GM23338 (cell line): ENCODE data around the gene NSUN7. TPM values are rescaled to one million over a fixed set of nuclear protein-coding genes. Genes with fewer than 3 reads are reported as not detected.

Experiments
- ATAC-seq: fragments of 200-7000 bp; cut with Tn5 transposase; 3 replicates; pipeline ENCODE4 v1.9.1; 2020
- DNase-seq: peaks from one replicate; pipeline ENCODE4 v3.0.0-alpha.2; 2015; ENCODE audit warnings: low spot score
- H2AFZ ChIP-seq: fragments of 200-600 bp; sonication (generic); 2 replicates; pipeline ENCODE4 v1.8.0; 2016; ENCODE audit warnings: antibody characterized with exemption, mild to moderate bottlenecking, moderate library complexity
- H3F3A ChIP-seq: fragments of 200-600 bp; sonication (generic); replicated peaks from 2 replicates; pipeline ENCODE4 v1.8.0; 2017; ENCODE audit warnings: antibody characterized with exemption, mixed run types, low read depth
- H3K27ac ChIP-seq: fragments of 200-600 bp; sonication (generic); 2 replicates; pipeline ENCODE4 v1.6.1; 2016; ENCODE audit warnings: low read depth
- H3K27me3 ChIP-seq: fragments of 200-600 bp; sonication (generic); 2 replicates; pipeline ENCODE4 v1.8.0; 2016; ENCODE audit warnings: mild to moderate bottlenecking, mixed run types, moderate library complexity; ENCODE audit not compliant: insufficient read depth
- H3K36me3 ChIP-seq: fragments of 200-600 bp; sonication (generic); 2 replicates; pipeline ENCODE4 v1.8.0; 2016; ENCODE audit warnings: mild to moderate bottlenecking; ENCODE audit not compliant: insufficient read depth
- H3K4me1 ChIP-seq: fragments of 200-600 bp; sonication (generic); 2 replicates; pipeline ENCODE4 v1.8.0; 2016; ENCODE audit warnings: mild to moderate bottlenecking, moderate library complexity; ENCODE audit not compliant: insufficient read depth
- H3K4me2 ChIP-seq: fragments of 200-600 bp; sonication (generic); 2 replicates; pipeline ENCODE4 v1.7.1; 2017; ENCODE audit warnings: mixed run types
- H3K4me3 ChIP-seq: fragments of 200-600 bp; sonication (generic); 2 replicates; pipeline ENCODE4 v1.6.1; 2016; ENCODE audit warnings: mixed run types
- H3K79me2 ChIP-seq: fragments of 200-600 bp; sonication (generic); replicated peaks from 2 replicates; pipeline ENCODE4 v1.8.0; 2017; ENCODE audit warnings: mild to moderate bottlenecking; ENCODE audit not compliant: insufficient read depth
- H3K9me2 ChIP-seq: fragments of 200-600 bp; sonication (generic); 2 replicates; pipeline ENCODE4 v1.8.0; 2017; ENCODE audit not compliant: insufficient read depth
- H4K20me1 ChIP-seq: fragments of 200-600 bp; sonication (generic); replicated peaks from 2 replicates; pipeline ENCODE4 v1.8.0; 2017; ENCODE audit warnings: mild to moderate bottlenecking; ENCODE audit not compliant: insufficient read depth
- H3K27ac Mint-ChIP-seq: 2 replicates; pipeline ENCODE4 v1.8.0; 2020; ENCODE audit warnings: inconsistent platforms, mild to moderate bottlenecking, moderate library complexity, mixed read lengths
- H3K27me3 Mint-ChIP-seq: 3 replicates; pipeline ENCODE4 v1.8.0; 2022; ENCODE audit warnings: low read depth, mild to moderate bottlenecking, moderate library complexity, mixed read lengths, inconsistent platforms; ENCODE audit not compliant: insufficient read depth, poor library complexity
- H3K36me3 Mint-ChIP-seq: 3 replicates; pipeline ENCODE4 v1.8.0; 2021; ENCODE audit warnings: low read depth, mild to moderate bottlenecking, inconsistent platforms, moderate library complexity, mixed read lengths
- H3K4me1 Mint-ChIP-seq: 3 replicates; pipeline ENCODE4 v1.8.0; 2020; ENCODE audit warnings: mild to moderate bottlenecking, inconsistent platforms, mixed read lengths
- H3K4me3 Mint-ChIP-seq: 3 replicates; pipeline ENCODE4 v1.8.0; 2021; ENCODE audit warnings: moderate library complexity, mild to moderate bottlenecking, inconsistent platforms, mixed read lengths
- H3K9me3 Mint-ChIP-seq: 3 replicates; pipeline ENCODE4 v1.8.0; 2020; ENCODE audit warnings: moderate library complexity, mild to moderate bottlenecking, inconsistent platforms, mixed read lengths
- ETS1 ChIP-seq: IDR thresholded peaks from 2 replicates; pipeline ENCODE4 v1.6.1; 2016; ENCODE audit warnings: antibody characterized with exemption
- EZH2 ChIP-seq: fragments of 200-600 bp; sonication (generic); IDR thresholded peaks from one replicate; pipeline ENCODE4 v1.8.0; 2017; ENCODE audit warnings: antibody characterized with exemption, mild to moderate bottlenecking, low read depth; ENCODE audit not compliant: unreplicated experiment
- EZH2phosphoT487 ChIP-seq: fragments of 200-600 bp; sonication (generic); IDR thresholded peaks from one replicate; pipeline ENCODE4 v1.8.1; 2018; ENCODE audit warnings: antibody characterized with exemption; ENCODE audit not compliant: unreplicated experiment
- JUNB ChIP-seq: IDR thresholded peaks from one replicate; pipeline ENCODE4 v1.6.1; 2016; ENCODE audit warnings: antibody characterized with exemption; ENCODE audit not compliant: unreplicated experiment
- NANOG ChIP-seq: IDR thresholded peaks from 2 replicates; pipeline ENCODE4 v1.6.1; 2016; ENCODE audit warnings: antibody characterized with exemption, borderline replicate concordance
- POLR2AphosphoS5 ChIP-seq: IDR thresholded peaks from 2 replicates; pipeline ENCODE4 v1.6.1; 2016; ENCODE audit warnings: antibody characterized with exemption, low read depth
- REST ChIP-seq: IDR thresholded peaks from one replicate; pipeline ENCODE4 v1.6.1; 2018; ENCODE audit warnings: antibody characterized with exemption; ENCODE audit not compliant: unreplicated experiment
- STAT1 ChIP-seq: IDR thresholded peaks from one replicate; pipeline ENCODE4 v1.6.1; 2016; ENCODE audit warnings: antibody characterized with exemption; ENCODE audit not compliant: unreplicated experiment
- ZNF462 ChIP-seq: fragments of 250-450 bp; sonication (Bioruptor Pico); IDR thresholded peaks from 2 replicates; pipeline ENCODE4 v1.5.0; 2020; ENCODE audit warnings: mild to moderate bottlenecking, moderate library complexity
- polyA plus RNA-seq: library from polyadenylated mRNA; unstranded; fragments of >200 nt; fragmentation: Nextera tagmentation; extraction: Ambion mirVana; gene quantifications from 2 replicates; pipeline ENCODE4 v1.2.1, GENCODE V29; 2016
- total RNA-seq: library from RNA; depleted of rRNA; stranded (reverse); fragments of >200 nt; shearing (Covaris generic); gene quantifications from 2 replicates; pipeline ENCODE4 v1.2.3, GENCODE V29; 2014

The NSUN7 gene
- total and polyA plus RNA-seq, 2 experiments from 2014 or later, result 28.8 to 29.0 TPM

- H3K27ac Mint-ChIP-seq, result no peak overlapping the region
- Histone ChIP-seq H3K36me3 (no peaks in the 10 kb centered on the region), H3K27me3 (no peaks in the 10 kb centered on the region), H3K79me2 (no peaks in the 10 kb centered on the region), H3K4me1 (no peaks in the 10 kb centered on the region; the same call in 1 of the 2 replicates), H2AFZ (no peak overlapping the region), H3K4me3 (no peak overlapping the region), H3K4me2 (no peak overlapping the region), H3K9me2 (no peaks in the 10 kb centered on the region), H3F3A (no peaks in the 10 kb centered on the region; the same call in 1 of the 2 replicates), H3K27ac (no peak overlapping the region), H4K20me1 (no peaks in the 10 kb centered on the region)
- H3K4me1 Mint-ChIP-seq, result peaks cover 7% of the 10 kb centered on the region; the same call in 2 of the 3 replicates
- no peak overlapping the region for H3K4me3 Mint-ChIP-seq
- DNase-seq (no peak), ATAC-seq (no peak)
- H3K36me3 Mint-ChIP-seq, result no peaks in the 10 kb centered on the region
- TF ChIP-seq EZH2phosphoT487, result no peak
- no peak for TF ChIP-seq EZH2
- TF ChIP-seq JUNB, result no peak
- no peak for TF ChIP-seq POLR2AphosphoS5
- TF ChIP-seq REST, result no peak
- H3K9me3 Mint-ChIP-seq, result no peaks in the 10 kb centered on the region; the same call in 2 of the 3 replicates
- no peaks in the 10 kb centered on the region for H3K27me3 Mint-ChIP-seq
Observed at GRCh38 chr4:40739347-40739746, 10.4 kb upstream of the NSUN7 start.

GRCh38 chr4:40744218-40744617, 5.5 kb upstream of the NSUN7 start:
- Histone ChIP-seq H3K9me2 (no peaks in the 10 kb centered on the region), H3K4me1 (peaks cover 7% of the 10 kb centered on the region; the same call in 1 of the 2 replicates), H3K4me2 (no peak overlapping the region), H3K36me3 (no peaks in the 10 kb centered on the region), H4K20me1 (no peaks in the 10 kb centered on the region), H3K27ac (no peak overlapping the region), H3F3A (no peaks in the 10 kb centered on the region), H3K27me3 (no peaks in the 10 kb centered on the region), H3K79me2 (0 out of 2 replicates have a peak, but pooled peaks cover 3% of the 10 kb centered on the region), H3K4me3 (no peak overlapping the region), H2AFZ (no peak overlapping the region)
- H3K4me1 Mint-ChIP-seq, result peaks cover 13% of the 10 kb centered on the region
- no peak for DNase-seq
- H3K27ac Mint-ChIP-seq, result no peak overlapping the region
- no peak for ATAC-seq
- TF ChIP-seq JUNB (no peak), EZH2 (no peak), ZNF462 (CRISPR knock-in tag) (no peak), STAT1 (no peak), ETS1 (no peak), EZH2phosphoT487 (no peak), NANOG (no peak)
- H3K4me3 Mint-ChIP-seq, result no peak overlapping the region
- H3K27me3 Mint-ChIP-seq, result no peaks in the 10 kb centered on the region
- H3K36me3 Mint-ChIP-seq, result no peaks in the 10 kb centered on the region
- no peaks in the 10 kb centered on the region for H3K9me3 Mint-ChIP-seq
